Calu3 (cell line): Measurements from ENCODE around the gene RUVBL1. TPM values are rescaled to one million over a fixed set of nuclear protein-coding genes. Genes with fewer than 3 reads are reported as not detected.

Experiments used
- BruUV-seq: library from RNA; stranded (reverse); fragments of 400-500 nt; replicated peaks from 2 replicates; lab custom pipeline; 2021; lab: Mats Ljungman, UMichigan
- CTCF ChIA-PET: fragments of 300-600 bp; sonication (Branson Sonifier 250); formaldehyde crosslinking; loops from one replicate; lab custom pipeline; 2022; ENCODE audit warnings: antibody characterized with exemption; lab: Charles Lee
- DNase-seq: peaks from one replicate; pipeline ENCODE4 v3.0.0; 2022
- H3K27ac Mint-ChIP-seq: one replicate; pipeline ENCODE4 v1.8.0; 2022; ENCODE audit warnings: mixed read lengths; ENCODE audit not compliant: unreplicated experiment
- H3K27me3 Mint-ChIP-seq: one replicate; pipeline ENCODE4 v1.8.0; 2022; ENCODE audit warnings: mixed read lengths; ENCODE audit not compliant: unreplicated experiment
- H3K36me3 Mint-ChIP-seq: one replicate; pipeline ENCODE4 v1.8.0; 2022; ENCODE audit warnings: mild to moderate bottlenecking, moderate library complexity, mixed read lengths; ENCODE audit not compliant: insufficient read depth, unreplicated experiment
- H3K4me1 Mint-ChIP-seq: one replicate; pipeline ENCODE4 v1.8.0; 2022; ENCODE audit warnings: mild to moderate bottlenecking, low read depth, mixed read lengths; ENCODE audit not compliant: unreplicated experiment
- H3K4me3 Mint-ChIP-seq: one replicate; pipeline ENCODE4 v1.8.0; 2022; ENCODE audit warnings: mild to moderate bottlenecking, low read depth, moderate library complexity, mixed read lengths; ENCODE audit not compliant: unreplicated experiment
- H3K9me3 Mint-ChIP-seq: one replicate; pipeline ENCODE4 v1.8.0; 2022; ENCODE audit warnings: low read depth, mixed read lengths; ENCODE audit not compliant: unreplicated experiment
- intact Hi-C: fragments of 100-400 bp; cut with micrococcal nuclease; formaldehyde crosslinking; loops from one replicate; pipeline ENCODE4 v1.10.0; 2022; ENCODE audit not compliant: unreplicated experiment
- total RNA-seq: library from RNA; stranded (reverse); gene quantifications from 2 replicates; pipeline ENCODE4 v1.2.3, GENCODE V29; 2022
- TF ChIP-seq, protein P1 (sequence below): fragments of 200-600 bp; IDR thresholded peaks from one replicate; pipeline ENCODE4 v1.8.0; 2022; ENCODE audit warnings: antibody characterized with exemption; ENCODE audit not compliant: unreplicated experiment

Gene RUVBL1
- total RNA-seq, 1 experiment from 2014 or later: 167 TPM

- intact Hi-C loops: no loop called here
These were observed 8.5 kb upstream of the RUVBL1 start for GRCh38 chr3:128131897-128132646.

GRCh38 chr3:128128251-128128650, 4.6 kb upstream of the RUVBL1 start:
- H3K4me1 Mint-ChIP-seq: peaks cover 12% of the 10 kb centered on the region
- peaks cover 13% of the 10 kb centered on the region for H3K27me3 Mint-ChIP-seq
- H3K36me3 Mint-ChIP-seq: peaks cover 15% of the 10 kb centered on the region
- no peak for DNase-seq
- no TSS peak for BruUV-seq
- H3K4me3 Mint-ChIP-seq: no peak overlapping the region
- CTCF ChIA-PET: no interaction called here
- TF ChIP-seq, protein P1, sequence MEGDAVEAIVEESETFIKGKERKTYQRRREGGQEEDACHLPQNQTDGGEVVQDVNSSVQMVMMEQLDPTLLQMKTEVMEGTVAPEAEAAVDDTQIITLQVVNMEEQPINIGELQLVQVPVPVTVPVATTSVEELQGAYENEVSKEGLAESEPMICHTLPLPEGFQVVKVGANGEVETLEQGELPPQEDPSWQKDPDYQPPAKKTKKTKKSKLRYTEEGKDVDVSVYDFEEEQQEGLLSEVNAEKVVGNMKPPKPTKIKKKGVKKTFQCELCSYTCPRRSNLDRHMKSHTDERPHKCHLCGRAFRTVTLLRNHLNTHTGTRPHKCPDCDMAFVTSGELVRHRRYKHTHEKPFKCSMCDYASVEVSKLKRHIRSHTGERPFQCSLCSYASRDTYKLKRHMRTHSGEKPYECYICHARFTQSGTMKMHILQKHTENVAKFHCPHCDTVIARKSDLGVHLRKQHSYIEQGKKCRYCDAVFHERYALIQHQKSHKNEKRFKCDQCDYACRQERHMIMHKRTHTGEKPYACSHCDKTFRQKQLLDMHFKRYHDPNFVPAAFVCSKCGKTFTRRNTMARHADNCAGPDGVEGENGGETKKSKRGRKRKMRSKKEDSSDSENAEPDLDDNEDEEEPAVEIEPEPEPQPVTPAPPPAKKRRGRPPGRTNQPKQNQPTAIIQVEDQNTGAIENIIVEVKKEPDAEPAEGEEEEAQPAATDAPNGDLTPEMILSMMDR: no peak
- H3K27ac Mint-ChIP-seq: no peak overlapping the region
- no peaks in the 10 kb centered on the region for H3K9me3 Mint-ChIP-seq
- intact Hi-C loops: no loop called here

More at GRCh38 chr3:128131897-128132646, 8.5 kb upstream of the RUVBL1 start:
- TF ChIP-seq, protein P1: no peak
- CTCF ChIA-PET: no interaction called here
- no TSS peak for BruUV-seq
- H3K27me3 Mint-ChIP-seq: peaks cover 25% of the 10 kb centered on the region
- no peaks in the 10 kb centered on the region for H3K9me3 Mint-ChIP-seq
- H3K4me1 Mint-ChIP-seq: no peaks in the 10 kb centered on the region
- H3K27ac Mint-ChIP-seq: no peak overlapping the region
- H3K4me3 Mint-ChIP-seq: no peak overlapping the region
- no peaks in the 10 kb centered on the region for H3K36me3 Mint-ChIP-seq
- no peak for DNase-seq

DNA sequence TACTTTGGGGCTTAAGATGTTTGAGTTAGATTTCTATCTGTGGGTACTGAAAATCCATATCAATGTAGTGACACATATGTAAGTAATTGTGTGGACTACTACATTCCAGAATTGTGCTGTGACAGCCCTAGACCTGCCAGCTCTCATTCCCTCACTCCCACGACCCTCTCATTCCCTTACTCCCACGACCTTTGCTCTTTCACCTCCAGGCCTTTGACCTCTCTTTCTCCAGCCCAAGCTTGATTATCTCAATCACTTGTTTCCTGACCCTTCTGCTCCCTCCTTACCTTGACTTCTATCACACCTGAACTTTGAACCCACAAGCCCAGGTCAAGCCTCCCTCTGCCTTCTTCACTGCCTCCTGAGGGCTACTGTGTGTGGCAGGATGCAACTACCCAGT, 3.6 kb upstream of the RUVBL1 start:
- intact Hi-C loops: no loop called here
- H3K4me3 Mint-ChIP-seq: no peak overlapping the region
- CTCF ChIA-PET: interaction anchor here (0.7 kb wide), 1 partner anchor 17 kb away, joined by 4 read pairs; no protein-coding TSS in a partner anchor
- no peak overlapping the region for H3K27ac Mint-ChIP-seq
- peaks cover 13% of the 10 kb centered on the region for H3K27me3 Mint-ChIP-seq
- TF ChIP-seq, protein P1: no peak
- no peak for DNase-seq
- peaks cover 25% of the 10 kb centered on the region for H3K36me3 Mint-ChIP-seq
- peaks cover 15% of the 10 kb centered on the region for H3K4me1 Mint-ChIP-seq
- no peaks in the 10 kb centered on the region for H3K9me3 Mint-ChIP-seq
- no TSS peak for BruUV-seq

- no peaks in the 10 kb centered on the region for H3K9me3 Mint-ChIP-seq
- CTCF ChIA-PET: interaction anchor here (0.8 to 2.9 kb wide), 8 partner anchors 9 to 548 kb away, joined by 3 to 15 read pairs (median 5); partner anchors contain the start of gene EEFSEC
- H3K27ac Mint-ChIP-seq: peak overlapping the region; percentile 96
- TF ChIP-seq, protein P1: no peak
- DNase-seq: no peak
- peaks cover 35% of the 10 kb centered on the region for H3K4me1 Mint-ChIP-seq
- BruUV-seq: no TSS peak
- intact Hi-C loops: loop anchor here (2.0 kb wide), 1 partner anchor 30 kb away; the partner anchor contains the start of gene EEFSEC
- H3K36me3 Mint-ChIP-seq: peaks cover 45% of the 10 kb centered on the region
- peak overlapping the region; percentile 100 for H3K4me3 Mint-ChIP-seq
- H3K27me3 Mint-ChIP-seq: no peaks in the 10 kb centered on the region
These were observed 465 bp downstream of the RUVBL1 start for GRCh38 chr3:128123156-128123537.
